SK-N-SH treated with all-trans-retinoic acid at 6 μM for 48 hours (cell line): ENCODE data around the gene DUSP18.

Experiments
- ATAC-seq: fragments of 200-7000 bp; cut with Tn5 transposase; 3 replicates; pipeline ENCODE4 v1.9.1; 2020; ENCODE audit warnings: mild to moderate bottlenecking, moderate library complexity
- ARNTL ChIP-seq: fragments of 450-650 bp; formaldehyde crosslinking; IDR thresholded peaks from 2 replicates; pipeline ENCODE4 v1.5.0; 2020; ENCODE audit warnings: low read depth, mild to moderate bottlenecking, moderate library complexity, borderline replicate concordance
- BACH2 ChIP-seq: fragments of 250-450 bp; sonication (Bioruptor Pico); IDR thresholded peaks from 2 replicates; pipeline ENCODE4 v1.9.0; 2021; ENCODE audit warnings: mild to moderate bottlenecking, borderline replicate concordance
- CSDC2 ChIP-seq: fragments of 250-450 bp; sonication (Bioruptor Pico); IDR thresholded peaks from 2 replicates; pipeline ENCODE4 v1.5.0; 2020; ENCODE audit warnings: mild to moderate bottlenecking, moderate library complexity
- ESRRG ChIP-seq: fragments of 250-450 bp; sonication (Bioruptor Pico); IDR thresholded peaks from 2 replicates; pipeline ENCODE4 v1.6.1; 2021; ENCODE audit warnings: mild to moderate bottlenecking
- GLIS3 ChIP-seq: fragments of 250-450 bp; sonication (Bioruptor Pico); IDR thresholded peaks from 2 replicates; pipeline ENCODE4 v1.5.0; 2020; ENCODE audit warnings: mild to moderate bottlenecking, moderate library complexity
- ISL1 ChIP-seq: fragments of 250-450 bp; sonication (Bioruptor Pico); IDR thresholded peaks from 2 replicates; pipeline ENCODE4 v2.1.2; 2022; ENCODE audit warnings: mild to moderate bottlenecking, moderate library complexity
- PPARA ChIP-seq: fragments of 250-450 bp; sonication (Bioruptor Pico); IDR thresholded peaks from 2 replicates; pipeline ENCODE4 v1.5.0; 2020; ENCODE audit warnings: mild to moderate bottlenecking, borderline replicate concordance
- RARB ChIP-seq: fragments of 250-450 bp; sonication (Bioruptor Pico); IDR thresholded peaks from 2 replicates; pipeline ENCODE4 v1.8.0; 2021; ENCODE audit warnings: mild to moderate bottlenecking, moderate library complexity
- SNAI2 ChIP-seq: fragments of 250-450 bp; sonication (Bioruptor Pico); IDR thresholded peaks from 2 replicates; pipeline ENCODE4 v1.5.0; 2020; ENCODE audit warnings: mild to moderate bottlenecking, moderate library complexity
- TCF4 ChIP-seq: fragments of 250-450 bp; sonication (Bioruptor Pico); IDR thresholded peaks from 2 replicates; pipeline ENCODE4 v1.8.0; 2021; ENCODE audit warnings: mild to moderate bottlenecking, moderate library complexity, borderline replicate concordance
- TOX ChIP-seq: fragments of 250-450 bp; sonication (Bioruptor Pico); IDR thresholded peaks from 2 replicates; pipeline ENCODE4 v1.8.0; 2021; ENCODE audit warnings: mild to moderate bottlenecking, moderate library complexity, borderline replicate concordance
- ZC3H10 ChIP-seq: fragments of 250-450 bp; sonication (Bioruptor Pico); IDR thresholded peaks from 2 replicates; pipeline ENCODE4 v1.5.1; 2021; ENCODE audit warnings: mild to moderate bottlenecking, moderate library complexity
- ZFP3 ChIP-seq: fragments of 250-450 bp; sonication (Bioruptor Pico); IDR thresholded peaks from 2 replicates; pipeline ENCODE4 v1.5.0; 2020; ENCODE audit warnings: mild to moderate bottlenecking, moderate library complexity
- ZFP30 ChIP-seq: fragments of 450-650 bp; formaldehyde crosslinking; IDR thresholded peaks from 2 replicates; pipeline ENCODE4 v1.5.0; 2022; ENCODE audit warnings: mild to moderate bottlenecking, moderate library complexity
- ZNF565 ChIP-seq: fragments of 450-650 bp; formaldehyde crosslinking; conservative IDR thresholded peaks from 2 replicates; pipeline ENCODE4 v1.5.0; 2020; ENCODE audit warnings: low read depth, mild to moderate bottlenecking, moderate library complexity
- ZNF70 ChIP-seq: fragments of 450-650 bp; formaldehyde crosslinking; IDR thresholded peaks from 2 replicates; pipeline ENCODE4 v1.5.0; 2020; ENCODE audit warnings: mild to moderate bottlenecking, moderate library complexity
- ZNF8 ChIP-seq: fragments of 450-650 bp; formaldehyde crosslinking; IDR thresholded peaks from 2 replicates; pipeline ENCODE4 v1.5.0; 2020; ENCODE audit warnings: mild to moderate bottlenecking, moderate library complexity
- TF ChIP-seq, protein P1 (sequence below): fragments of 250-450 bp; sonication (Bioruptor Pico); IDR thresholded peaks from 2 replicates; pipeline ENCODE4 v1.5.1; 2021; ENCODE audit warnings: mild to moderate bottlenecking, moderate library complexity
- TF ChIP-seq, protein P2 (sequence below): fragments of 250-450 bp; sonication (Bioruptor Pico); IDR thresholded peaks from 2 replicates; pipeline ENCODE4 v1.5.1; 2020; ENCODE audit warnings: low read depth, mild to moderate bottlenecking, moderate library complexity
- TF ChIP-seq, protein P3 (sequence below): fragments of 250-450 bp; sonication (Bioruptor Pico); IDR thresholded peaks from 2 replicates; pipeline ENCODE4 v1.8.0; 2020; ENCODE audit warnings: mild to moderate bottlenecking, moderate library complexity, borderline replicate concordance
- TF ChIP-seq, protein P4 (sequence below): fragments of 250-450 bp; sonication (Bioruptor Pico); IDR thresholded peaks from 2 replicates; pipeline ENCODE4 v1.8.0; 2021; ENCODE audit warnings: low read depth, mild to moderate bottlenecking, moderate library complexity, borderline replicate concordance

Gene DUSP18

DNA sequence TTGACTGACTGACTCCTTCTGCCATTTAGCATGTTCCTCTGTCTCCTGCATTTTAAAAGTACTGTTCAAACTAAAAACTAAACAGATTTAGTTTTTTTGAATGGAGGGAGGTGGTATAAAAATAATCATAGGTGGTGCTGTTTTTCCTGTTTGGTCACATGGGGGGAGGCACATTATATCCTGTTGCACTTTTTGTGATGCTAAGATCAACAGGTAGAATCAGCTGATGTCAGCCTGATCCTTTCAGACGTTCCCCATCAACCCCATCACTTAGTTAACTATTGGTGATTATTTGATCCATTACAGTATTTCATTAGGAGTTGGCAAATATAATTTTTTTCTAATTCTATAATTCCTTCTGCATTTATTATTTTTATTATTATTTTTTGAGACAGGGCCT lies 21.9 kb upstream of the DUSP18 start:
- ATAC-seq = no peak
- TF ChIP-seq ZNF70 (no peak), RARB (no peak), ARNTL (no peak), ESRRG (CRISPR knock-in tag) (no peak), ZC3H10 (CRISPR knock-in tag) (no peak), ZFP30 (CRISPR knock-in tag) (no peak), GLIS3 (CRISPR knock-in tag) (no peak), BACH2 (CRISPR knock-in tag) (no peak), ZNF8 (no peak), ZNF565 (CRISPR knock-in tag) (no peak), ZFP3 (CRISPR knock-in tag) (no peak), ISL1 (CRISPR knock-in tag) (no peak), PPARA (CRISPR knock-in tag) (no peak), CSDC2 (CRISPR knock-in tag) (no peak), TCF4 (CRISPR knock-in tag) (no peak)
- TF ChIP-seq, protein P1, sequence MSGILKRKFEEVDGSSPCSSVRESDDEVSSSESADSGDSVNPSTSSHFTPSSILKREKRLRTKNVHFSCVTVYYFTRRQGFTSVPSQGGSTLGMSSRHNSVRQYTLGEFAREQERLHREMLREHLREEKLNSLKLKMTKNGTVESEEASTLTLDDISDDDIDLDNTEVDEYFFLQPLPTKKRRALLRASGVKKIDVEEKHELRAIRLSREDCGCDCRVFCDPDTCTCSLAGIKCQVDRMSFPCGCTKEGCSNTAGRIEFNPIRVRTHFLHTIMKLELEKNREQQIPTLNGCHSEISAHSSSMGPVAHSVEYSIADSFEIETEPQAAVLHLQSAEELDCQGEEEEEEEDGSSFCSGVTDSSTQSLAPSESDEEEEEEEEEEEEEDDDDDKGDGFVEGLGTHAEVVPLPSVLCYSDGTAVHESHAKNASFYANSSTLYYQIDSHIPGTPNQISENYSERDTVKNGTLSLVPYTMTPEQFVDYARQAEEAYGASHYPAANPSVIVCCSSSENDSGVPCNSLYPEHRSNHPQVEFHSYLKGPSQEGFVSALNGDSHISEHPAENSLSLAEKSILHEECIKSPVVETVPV (CRISPR knock-in tag) = no peak
- TF ChIP-seq, protein P2, sequence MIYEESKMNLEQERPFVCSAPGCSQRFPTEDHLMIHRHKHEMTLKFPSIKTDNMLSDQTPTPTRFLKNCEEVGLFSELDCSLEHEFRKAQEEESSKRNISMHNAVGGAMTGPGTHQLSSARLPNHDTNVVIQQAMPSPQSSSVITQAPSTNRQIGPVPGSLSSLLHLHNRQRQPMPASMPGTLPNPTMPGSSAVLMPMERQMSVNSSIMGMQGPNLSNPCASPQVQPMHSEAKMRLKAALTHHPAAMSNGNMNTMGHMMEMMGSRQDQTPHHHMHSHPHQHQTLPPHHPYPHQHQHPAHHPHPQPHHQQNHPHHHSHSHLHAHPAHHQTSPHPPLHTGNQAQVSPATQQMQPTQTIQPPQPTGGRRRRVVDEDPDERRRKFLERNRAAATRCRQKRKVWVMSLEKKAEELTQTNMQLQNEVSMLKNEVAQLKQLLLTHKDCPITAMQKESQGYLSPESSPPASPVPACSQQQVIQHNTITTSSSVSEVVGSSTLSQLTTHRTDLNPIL (CRISPR knock-in tag) = no peak

DNA sequence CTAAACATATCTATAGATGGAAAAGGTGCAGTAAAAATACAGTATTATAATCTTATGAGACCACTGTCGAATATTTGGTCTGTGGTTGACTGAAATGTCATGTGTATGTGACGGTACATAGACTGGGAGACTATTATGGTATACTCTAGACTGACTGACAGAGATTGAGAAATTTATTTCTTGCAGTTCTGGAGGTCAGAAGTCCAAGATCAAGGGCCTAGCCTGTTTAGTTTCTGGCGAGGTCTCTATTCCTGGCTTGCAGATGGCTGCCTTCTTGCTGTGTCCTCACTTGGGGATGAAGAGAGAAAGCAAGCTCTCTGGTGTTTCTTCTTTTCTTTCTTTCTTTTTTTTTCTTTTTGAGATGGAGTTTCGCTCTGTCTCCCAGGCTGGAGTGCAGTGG lies 19.7 kb upstream of the DUSP18 start:
- ATAC-seq = no peak
- TF ChIP-seq, protein P3, sequence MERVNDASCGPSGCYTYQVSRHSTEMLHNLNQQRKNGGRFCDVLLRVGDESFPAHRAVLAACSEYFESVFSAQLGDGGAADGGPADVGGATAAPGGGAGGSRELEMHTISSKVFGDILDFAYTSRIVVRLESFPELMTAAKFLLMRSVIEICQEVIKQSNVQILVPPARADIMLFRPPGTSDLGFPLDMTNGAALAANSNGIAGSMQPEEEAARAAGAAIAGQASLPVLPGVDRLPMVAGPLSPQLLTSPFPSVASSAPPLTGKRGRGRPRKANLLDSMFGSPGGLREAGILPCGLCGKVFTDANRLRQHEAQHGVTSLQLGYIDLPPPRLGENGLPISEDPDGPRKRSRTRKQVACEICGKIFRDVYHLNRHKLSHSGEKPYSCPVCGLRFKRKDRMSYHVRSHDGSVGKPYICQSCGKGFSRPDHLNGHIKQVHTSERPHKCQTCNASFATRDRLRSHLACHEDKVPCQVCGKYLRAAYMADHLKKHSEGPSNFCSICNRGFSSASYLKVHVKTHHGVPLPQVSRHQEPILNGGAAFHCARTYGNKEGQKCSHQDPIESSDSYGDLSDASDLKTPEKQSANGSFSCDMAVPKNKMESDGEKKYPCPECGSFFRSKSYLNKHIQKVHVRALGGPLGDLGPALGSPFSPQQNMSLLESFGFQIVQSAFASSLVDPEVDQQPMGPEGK (CRISPR knock-in tag) = no peak
- no peak for TF ChIP-seq TOX (CRISPR knock-in tag)

DNA sequence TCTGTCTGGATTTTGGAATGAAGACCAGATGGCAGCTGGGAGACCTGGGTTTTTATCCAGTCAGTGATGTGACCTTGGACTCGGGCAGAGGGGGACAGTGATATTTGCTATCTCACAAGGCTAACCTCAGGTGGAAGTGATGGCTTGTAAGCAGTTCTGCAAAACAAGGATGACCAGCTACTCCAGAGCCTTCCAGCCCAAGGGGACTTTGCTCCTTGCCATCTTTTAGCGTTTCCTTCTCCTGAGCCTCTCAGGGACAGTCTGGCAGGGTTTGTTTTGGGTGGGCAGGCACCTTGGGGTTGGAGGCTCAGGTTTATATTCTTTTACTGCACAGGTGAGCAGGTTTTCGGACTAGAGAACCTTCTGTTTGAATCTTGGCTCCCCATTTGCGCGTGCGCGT lies 17.5 kb upstream of the DUSP18 start:
- no peak for ATAC-seq
- no peak for TF ChIP-seq ZFP3 (CRISPR knock-in tag)
- TF ChIP-seq, protein P4, sequence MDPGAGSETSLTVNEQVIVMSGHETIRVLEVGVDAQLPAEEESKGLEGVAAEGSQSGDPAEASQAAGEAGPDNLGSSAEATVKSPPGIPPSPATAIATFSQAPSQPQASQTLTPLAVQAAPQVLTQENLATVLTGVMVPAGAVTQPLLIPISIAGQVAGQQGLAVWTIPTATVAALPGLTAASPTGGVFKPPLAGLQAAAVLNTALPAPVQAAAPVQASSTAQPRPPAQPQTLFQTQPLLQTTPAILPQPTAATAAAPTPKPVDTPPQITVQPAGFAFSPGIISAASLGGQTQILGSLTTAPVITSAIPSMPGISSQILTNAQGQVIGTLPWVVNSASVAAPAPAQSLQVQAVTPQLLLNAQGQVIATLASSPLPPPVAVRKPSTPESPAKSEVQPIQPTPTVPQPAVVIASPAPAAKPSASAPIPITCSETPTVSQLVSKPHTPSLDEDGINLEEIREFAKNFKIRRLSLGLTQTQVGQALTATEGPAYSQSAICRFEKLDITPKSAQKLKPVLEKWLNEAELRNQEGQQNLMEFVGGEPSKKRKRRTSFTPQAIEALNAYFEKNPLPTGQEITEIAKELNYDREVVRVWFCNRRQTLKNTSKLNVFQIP (CRISPR knock-in tag) = no peak
- TF ChIP-seq, protein P2 (CRISPR knock-in tag) = no peak

DNA sequence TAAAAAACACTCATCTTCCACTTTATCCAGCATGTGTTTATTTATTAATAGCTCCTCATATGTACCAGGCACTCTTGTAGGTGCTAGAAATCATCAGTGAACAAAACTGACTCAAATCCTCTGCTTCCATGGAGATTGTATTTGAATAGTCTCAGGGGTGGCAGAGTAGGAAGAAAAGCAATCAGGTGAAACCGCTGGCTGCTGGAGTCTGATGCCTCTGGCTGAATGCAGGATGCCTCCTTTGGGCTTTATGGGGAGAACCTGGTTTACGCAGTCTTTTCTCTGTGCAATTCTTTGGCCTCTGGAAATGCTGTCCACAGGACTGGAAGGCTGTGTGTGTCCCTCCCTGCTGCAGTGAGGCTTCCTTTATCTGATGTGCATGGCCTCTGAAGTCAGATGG lies 14.2 kb upstream of the DUSP18 start:
- no peak for ATAC-seq
- no peak for TF ChIP-seq RARB
- no peak for TF ChIP-seq ZFP30 (CRISPR knock-in tag)
- TF ChIP-seq, protein P1 (CRISPR knock-in tag) = no peak
- no peak for TF ChIP-seq TOX (CRISPR knock-in tag)
- no peak for TF ChIP-seq TCF4 (CRISPR knock-in tag)
- TF ChIP-seq, protein P2 (CRISPR knock-in tag) = no peak
- no peak for TF ChIP-seq ZFP3 (CRISPR knock-in tag)
- TF ChIP-seq, protein P3 (CRISPR knock-in tag) = no peak
- TF ChIP-seq ESRRG (CRISPR knock-in tag) = no peak
- TF ChIP-seq GLIS3 (CRISPR knock-in tag) = no peak
- TF ChIP-seq ZNF565 (CRISPR knock-in tag) = no peak
- TF ChIP-seq ZNF70 = no peak
- no peak for TF ChIP-seq ZC3H10 (CRISPR knock-in tag)
- TF ChIP-seq SNAI2 (CRISPR knock-in tag) = no peak
- TF ChIP-seq ARNTL = no peak
- no peak for TF ChIP-seq ZNF8
